GM12878 (cell line): ENCODE data around the gene STK33. TPM values are rescaled to one million over a fixed set of nuclear protein-coding genes. Genes with fewer than 3 reads are reported as not detected.

ENCODE experiments used
- ATAC-seq: fragments of 200-7000 bp; cut with Tn5 transposase; 3 replicates; pipeline ENCODE4 v1.9.1; 2020; ENCODE audit warnings: mild to moderate bottlenecking, moderate library complexity
- BruUV-seq: library from RNA; stranded (reverse); fragments of 400-500 nt; replicated peaks from 2 replicates; lab custom pipeline; 2021; lab: Mats Ljungman, UMichigan
- CTCF ChIA-PET: fragments of 300-600 bp; sonication (Branson Sonifier 250); formaldehyde crosslinking; extraction: SDS; loops from one replicate; lab custom pipeline; 2021; ENCODE audit warnings: inconsistent platforms; lab: Yijun Ruan, JAX
- POLR2A ChIA-PET: fragments of 350-600 bp; formaldehyde crosslinking; extraction: SDS; loops from one replicate; lab custom pipeline; 2021; ENCODE audit warnings: inconsistent platforms; lab: Charles Lee
- RAD21 ChIA-PET: fragments of 300-600 bp; sonication (Branson Sonifier 250); formaldehyde crosslinking; loops from one replicate; lab custom pipeline; 2023; ENCODE audit warnings: antibody characterized with exemption; ENCODE audit not compliant: unreplicated experiment; lab: Charles Lee
- SMC1A ChIA-PET: fragments of 300-600 bp; sonication (Branson Sonifier 250); formaldehyde crosslinking; loops from one replicate; lab custom pipeline; 2023; ENCODE audit not compliant: unreplicated experiment, uncharacterized antibody; lab: Charles Lee
- DNase-seq: peaks from one replicate; pipeline ENCODE4 v3.0.0-alpha.2; 2011; ENCODE audit warnings: low read depth, low spot score
- FAIRE-seq: peaks from 3 replicates; lab custom pipeline; 2011; peaks lifted over from hg19 to GRCh38; lab: Jason Lieb, UNC
- H2AFZ ChIP-seq: 2 replicates; pipeline ENCODE4 v1.6.0; 2011; ENCODE audit warnings: low read depth, low read length, control low read depth; ENCODE audit not compliant: control insufficient read depth
- H3K27ac ChIP-seq: 2 replicates; pipeline ENCODE4 v1.5.1; 2011; ENCODE audit warnings: control low read depth; ENCODE audit not compliant: control insufficient read depth, insufficient read depth
- H3K27me3 ChIP-seq, 2 experiments: replicated peaks in 1 of 2; 2 replicates each; pipeline versions ENCODE4 v1.6.0 to v1.6.1; 2011; ENCODE audit warnings: low read length in 1 of 2; ENCODE audit not compliant: control insufficient read depth in 2 of 2, insufficient read depth in 2 of 2
- H3K36me3 ChIP-seq, 2 experiments: 2 replicates each; pipeline ENCODE4 v1.5.1; 2011; ENCODE audit warnings: low read length in 1 of 2; ENCODE audit not compliant: control insufficient read depth in 2 of 2, insufficient read depth in 2 of 2
- H3K4me1 ChIP-seq: 2 replicates; pipeline ENCODE4 v1.6.1; 2011; ENCODE audit warnings: mild to moderate bottlenecking, low read length, moderate library complexity, mixed read lengths; ENCODE audit not compliant: control insufficient read depth, insufficient read depth
- H3K4me2 ChIP-seq: 2 replicates; pipeline ENCODE4 v1.6.0; 2011; ENCODE audit warnings: control low read depth; ENCODE audit not compliant: control insufficient read depth, insufficient read depth
- H3K4me3 ChIP-seq: fragments of 200-600 bp; sonication (generic); 2 replicates; pipeline ENCODE4 v1.5.1; 2016
- H3K79me2 ChIP-seq: 2 replicates; pipeline ENCODE4 v1.6.0; 2011; ENCODE audit warnings: low read length; ENCODE audit not compliant: control insufficient read depth, insufficient read depth
- H3K9ac ChIP-seq: 2 replicates; pipeline ENCODE4 v1.8.0; 2011; ENCODE audit warnings: low read length, control low read depth, mixed read lengths; ENCODE audit not compliant: control insufficient read depth, insufficient read depth
- H3K9me3 ChIP-seq: replicated peaks from 3 replicates; pipeline ENCODE4 v1.5.1; 2011; ENCODE audit warnings: mild to moderate bottlenecking, low read length; ENCODE audit not compliant: control insufficient read depth, insufficient read depth
- H4K20me1 ChIP-seq: 2 replicates; pipeline ENCODE4 v1.6.0; 2011; ENCODE audit not compliant: control insufficient read depth, insufficient read depth
- BCL11A ChIP-seq: IDR thresholded peaks from 2 replicates; pipeline ENCODE4 v1.6.1; 2011; ENCODE audit warnings: low read depth, low read length
- BCLAF1 ChIP-seq: fragments of 450-650 bp; IDR thresholded peaks from 2 replicates; pipeline ENCODE4 v1.6.1; 2017; ENCODE audit warnings: antibody characterized with exemption, mild to moderate bottlenecking, moderate library complexity
- BRCA1 ChIP-seq: IDR thresholded peaks from 2 replicates; pipeline ENCODE4 v1.6.1; 2011; ENCODE audit warnings: low read depth, low read length, improper control_type of control experiment
- FOS ChIP-seq: IDR thresholded peaks from 3 replicates; pipeline ENCODE4 v1.6.1; 2011; ENCODE audit warnings: borderline replicate concordance; ENCODE audit not compliant: insufficient read length; ENCODE audit errors: extremely low read depth
- LARP7 ChIP-seq: fragments of 450-650 bp; IDR thresholded peaks from 2 replicates; pipeline ENCODE4 v1.6.1; 2017; ENCODE audit warnings: mild to moderate bottlenecking
- NR2C2 ChIP-seq: IDR thresholded peaks from 2 replicates; pipeline ENCODE4 v1.6.1; 2011; ENCODE audit warnings: borderline replicate concordance, low read depth; ENCODE audit not compliant: control insufficient read depth, insufficient read length
- PAX8 ChIP-seq: fragments of 450-650 bp; IDR thresholded peaks from 2 replicates; pipeline ENCODE4 v1.6.1; 2017; ENCODE audit warnings: mild to moderate bottlenecking, moderate library complexity
- PML ChIP-seq: IDR thresholded peaks from 2 replicates; pipeline ENCODE4 v1.6.1; 2012; ENCODE audit warnings: low read length, inconsistent platforms
- RFX5 ChIP-seq: IDR thresholded peaks from 2 replicates; pipeline ENCODE4 v1.6.1; 2011; ENCODE audit warnings: low read depth, low read length, improper control_type of control experiment
- ZNF207 ChIP-seq: fragments of 450-650 bp; IDR thresholded peaks from 2 replicates; pipeline ENCODE4 v1.6.1; 2014; ENCODE audit warnings: antibody characterized with exemption, mild to moderate bottlenecking, borderline replicate concordance
- ZNF24 ChIP-seq: fragments of 450-650 bp; IDR thresholded peaks from 2 replicates; pipeline ENCODE4 v1.6.1; 2017; ENCODE audit warnings: antibody characterized with exemption, mild to moderate bottlenecking
- WGBS: methylation state at CpG from one replicate; pipeline ENCODE4 v1.1.6; 2016; ENCODE audit warnings: low lambda C conversion rate; ENCODE audit not compliant: insufficient replicate concordance, insufficient coverage; ENCODE audit errors: missing lambda C conversion rate; 5-methylcytosine and 5-hydroxymethylcytosine counted together
- in situ Hi-C: fragments of 300-500 bp; cut with MboI; formaldehyde crosslinking; loops from 9 replicates; pipeline ENCODE4 v1.14.3; 2018; ENCODE audit warnings: mixed read lengths
- intact Hi-C: fragments of 100-400 bp; cut with micrococcal nuclease; formaldehyde crosslinking; loops from one replicate; pipeline ENCODE4 v1.14.2; 2022; ENCODE audit not compliant: unreplicated experiment
- polyA plus RNA-seq, 11 experiments: library from polyadenylated mRNA; depleted of rRNA in 4 of 11; unstranded in 6 of 11; stranded (reverse) in 5 of 11; fragments of >200 nt; fragmentation: Nextera tagmentation in 4 of 11; fragmentation: Illumina TruSeq in 1 of 11; extraction: Ambion mirVana in 4 of 11; extraction: Trizol in 1 of 11; gene quantifications; 1 replicate in 1 of 11; 2 replicates in 10 of 11; pipeline versions ENCODE4 v1.2.1 to v1.2.3, GENCODE V29; 2011 to 2016; ENCODE audit warnings: inconsistent platforms in 2 of 11, missing spikeins in 2 of 11, low read depth in 1 of 11
- total RNA-seq, 4 experiments: library from RNA; depleted of rRNA in 3 of 4; stranded (reverse); fragments of >200 nt in 3 of 4; fragmentation: Illumina TruSeq in 1 of 4; extraction: Trizol in 1 of 4; gene quantifications; 2 replicates each; pipeline versions ENCODE4 v1.2.1 to v1.2.3, GENCODE V29; 2013 to 2021
- TF ChIP-seq, protein P1 (sequence below): fragments of 450-650 bp; formaldehyde crosslinking; IDR thresholded peaks from 2 replicates; pipeline ENCODE4 v1.5.0; 2022; ENCODE audit warnings: mild to moderate bottlenecking, missing genetic modification characterization
- TF ChIP-seq, protein P2 (sequence below): fragments of 450-650 bp; IDR thresholded peaks from 2 replicates; pipeline ENCODE4 v1.6.1; 2016; ENCODE audit warnings: mild to moderate bottlenecking
- TF ChIP-seq, protein P3 (sequence below): fragments of 150-350 bp; IDR thresholded peaks from 2 replicates; pipeline ENCODE4 v1.6.1; 2014; ENCODE audit warnings: mild to moderate bottlenecking, low read depth, low read length
- TF ChIP-seq, protein P4 (sequence below): IDR thresholded peaks from 2 replicates; pipeline ENCODE4 v1.6.1; 2011; ENCODE audit warnings: low read depth, mild to moderate bottlenecking, low read length, moderate library complexity, borderline replicate concordance; ENCODE audit errors: extremely low read depth

STK33 gene
- total and polyA plus RNA-seq, 10 of the 15 experiments (the other 5 are each of a cell fraction or from before 2014, with no cell fraction given): 5.2 to 27.3 (median 18.3) TPM

GRCh38 chr11:8512547-8512946 is 81.5 kb downstream of the STK33 start:
- no peaks in the 10 kb centered on the region; the same call in 1 of the 3 replicates for H3K9me3 ChIP-seq
- H3K4me3 ChIP-seq: no peak overlapping the region
- TF ChIP-seq LARP7: no peak
- no peak for TF ChIP-seq PML
- TF ChIP-seq, protein P1, sequence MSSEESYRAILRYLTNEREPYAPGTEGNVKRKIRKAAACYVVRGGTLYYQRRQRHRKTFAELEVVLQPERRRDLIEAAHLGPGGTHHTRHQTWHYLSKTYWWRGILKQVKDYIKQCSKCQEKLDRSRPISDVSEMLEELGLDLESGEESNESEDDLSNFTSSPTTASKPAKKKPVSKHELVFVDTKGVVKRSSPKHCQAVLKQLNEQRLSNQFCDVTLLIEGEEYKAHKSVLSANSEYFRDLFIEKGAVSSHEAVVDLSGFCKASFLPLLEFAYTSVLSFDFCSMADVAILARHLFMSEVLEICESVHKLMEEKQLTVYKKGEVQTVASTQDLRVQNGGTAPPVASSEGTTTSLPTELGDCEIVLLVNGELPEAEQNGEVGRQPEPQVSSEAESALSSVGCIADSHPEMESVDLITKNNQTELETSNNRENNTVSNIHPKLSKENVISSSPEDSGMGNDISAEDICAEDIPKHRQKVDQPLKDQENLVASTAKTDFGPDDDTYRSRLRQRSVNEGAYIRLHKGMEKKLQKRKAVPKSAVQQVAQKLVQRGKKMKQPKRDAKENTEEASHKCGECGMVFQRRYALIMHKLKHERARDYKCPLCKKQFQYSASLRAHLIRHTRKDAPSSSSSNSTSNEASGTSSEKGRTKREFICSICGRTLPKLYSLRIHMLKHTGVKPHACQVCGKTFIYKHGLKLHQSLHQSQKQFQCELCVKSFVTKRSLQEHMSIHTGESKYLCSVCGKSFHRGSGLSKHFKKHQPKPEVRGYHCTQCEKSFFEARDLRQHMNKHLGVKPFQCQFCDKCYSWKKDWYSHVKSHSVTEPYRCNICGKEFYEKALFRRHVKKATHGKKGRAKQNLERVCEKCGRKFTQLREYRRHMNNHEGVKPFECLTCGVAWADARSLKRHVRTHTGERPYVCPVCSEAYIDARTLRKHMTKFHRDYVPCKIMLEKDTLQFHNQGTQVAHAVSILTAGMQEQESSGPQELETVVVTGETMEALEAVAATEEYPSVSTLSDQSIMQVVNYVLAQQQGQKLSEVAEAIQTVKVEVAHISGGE (CRISPR knock-in tag): no peak
- no peak for TF ChIP-seq FOS
- TF ChIP-seq, protein P2, sequence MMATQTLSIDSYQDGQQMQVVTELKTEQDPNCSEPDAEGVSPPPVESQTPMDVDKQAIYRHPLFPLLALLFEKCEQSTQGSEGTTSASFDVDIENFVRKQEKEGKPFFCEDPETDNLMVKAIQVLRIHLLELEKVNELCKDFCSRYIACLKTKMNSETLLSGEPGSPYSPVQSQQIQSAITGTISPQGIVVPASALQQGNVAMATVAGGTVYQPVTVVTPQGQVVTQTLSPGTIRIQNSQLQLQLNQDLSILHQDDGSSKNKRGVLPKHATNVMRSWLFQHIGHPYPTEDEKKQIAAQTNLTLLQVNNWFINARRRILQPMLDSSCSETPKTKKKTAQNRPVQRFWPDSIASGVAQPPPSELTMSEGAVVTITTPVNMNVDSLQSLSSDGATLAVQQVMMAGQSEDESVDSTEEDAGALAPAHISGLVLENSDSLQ: no peak
- TF ChIP-seq ZNF207: no peak
- TF ChIP-seq RFX5: no peak
- TF ChIP-seq NR2C2: no peak
- TF ChIP-seq BRCA1: no peak
- TF ChIP-seq PAX8: no peak
- no peak for TF ChIP-seq BCLAF1
- TF ChIP-seq BCL11A: no peak
- no peak for TF ChIP-seq ZNF24
- TF ChIP-seq, protein P3, sequence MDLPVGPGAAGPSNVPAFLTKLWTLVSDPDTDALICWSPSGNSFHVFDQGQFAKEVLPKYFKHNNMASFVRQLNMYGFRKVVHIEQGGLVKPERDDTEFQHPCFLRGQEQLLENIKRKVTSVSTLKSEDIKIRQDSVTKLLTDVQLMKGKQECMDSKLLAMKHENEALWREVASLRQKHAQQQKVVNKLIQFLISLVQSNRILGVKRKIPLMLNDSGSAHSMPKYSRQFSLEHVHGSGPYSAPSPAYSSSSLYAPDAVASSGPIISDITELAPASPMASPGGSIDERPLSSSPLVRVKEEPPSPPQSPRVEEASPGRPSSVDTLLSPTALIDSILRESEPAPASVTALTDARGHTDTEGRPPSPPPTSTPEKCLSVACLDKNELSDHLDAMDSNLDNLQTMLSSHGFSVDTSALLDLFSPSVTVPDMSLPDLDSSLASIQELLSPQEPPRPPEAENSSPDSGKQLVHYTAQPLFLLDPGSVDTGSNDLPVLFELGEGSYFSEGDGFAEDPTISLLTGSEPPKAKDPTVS: no peak
- TF ChIP-seq, protein P4, sequence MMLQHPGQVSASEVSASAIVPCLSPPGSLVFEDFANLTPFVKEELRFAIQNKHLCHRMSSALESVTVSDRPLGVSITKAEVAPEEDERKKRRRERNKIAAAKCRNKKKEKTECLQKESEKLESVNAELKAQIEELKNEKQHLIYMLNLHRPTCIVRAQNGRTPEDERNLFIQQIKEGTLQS: no peak
- no peaks in the 10 kb centered on the region for H3K27me3 ChIP-seq
- no peaks in the 10 kb centered on the region for H3K36me3 ChIP-seq
- ATAC-seq (no peak), FAIRE-seq (no peak), DNase-seq (no peak)
- H4K20me1 ChIP-seq: no peaks in the 10 kb centered on the region
- SMC1A ChIA-PET: interaction anchor here (0.6 to 1.4 kb wide), 3 partner anchors 19 to 108 kb away, joined by 3 read pairs; no protein-coding TSS in a partner anchor
- CTCF ChIA-PET: interaction anchor here (1.1 kb wide), 1 partner anchor 12 kb away, joined by 3 read pairs; no protein-coding TSS in a partner anchor
- POLR2A ChIA-PET: no interaction called here
- no peak overlapping the region for H3K27ac ChIP-seq
- H2AFZ ChIP-seq: no peak overlapping the region
- intact Hi-C loops: no loop called here
- no peak overlapping the region for H3K4me2 ChIP-seq
- WGBS: 96% methylated on average over 2 of the region's 2 CpGs
- H3K79me2 ChIP-seq: no peaks in the 10 kb centered on the region
- no peaks in the 10 kb centered on the region for H3K4me1 ChIP-seq
- no peak overlapping the region for H3K9ac ChIP-seq
- no TSS peak for BruUV-seq
- in situ Hi-C loops: no loop called here
- RAD21 ChIA-PET: no interaction called here
